GM21381 (cell line): Measurements from ENCODE around the gene ZNF615.
"Not testable (repeated sequence)": the region's sequence is repeated elsewhere in the genome, so short reads cannot be mapped to it uniquely, and the experiment has no call there.

Source experiments
- ATAC-seq: cut with Tn5 transposase; IDR thresholded peaks from one replicate; pipeline ENCODE4 v1.9.1; 2021; ENCODE audit warnings: mild to moderate bottlenecking, moderate library complexity; ENCODE audit not compliant: unreplicated experiment

ZNF615 gene

GRCh38 chr19:51980926-51981325, 27.1 kb downstream of the ZNF615 start:
- not testable (repeated sequence) for ATAC-seq

- ATAC-seq, result no peak
Measured at GRCh38 chr19:51980116-51980736, 27.8 kb downstream of the ZNF615 start.

- no peak for ATAC-seq
Measured at GRCh38 chr19:51978882-51979281, 29.1 kb downstream of the ZNF615 start.

- ATAC-seq, result no peak
Measured at GRCh38 chr19:51977346-51977745, 30.7 kb downstream of the ZNF615 start.

- ATAC-seq, result no peak
Measured at GRCh38 chr19:51976852-51977251, 31.2 kb downstream of the ZNF615 start.

- ATAC-seq, result not testable (repeated sequence)
Measured at GRCh38 chr19:51975787-51976186, 32.2 kb downstream of the ZNF615 start.

GRCh38 chr19:51971624-51972023, 36.4 kb downstream of the ZNF615 start:
- no peak for ATAC-seq

- no peak for ATAC-seq
Measured at GRCh38 chr19:51970718-51971117, 37.3 kb downstream of the ZNF615 start.

GRCh38 chr19:51965583-51965982, 42.4 kb downstream of the ZNF615 start:
- no peak for ATAC-seq

GRCh38 chr19:51960621-51961233, 47.3 kb downstream of the ZNF615 start:
- not testable (repeated sequence) for ATAC-seq

- ATAC-seq, result no peak
Measured at GRCh38 chr19:51959791-51960190, 48.2 kb downstream of the ZNF615 start.

GRCh38 chr19:51957846-51958245, 50.2 kb downstream of the ZNF615 start:
- not testable (repeated sequence) for ATAC-seq

- no peak for ATAC-seq
Measured at GRCh38 chr19:51948975-51949374, 59.0 kb downstream of the ZNF615 start.

- ATAC-seq, result no peak
Measured at GRCh38 chr19:51946602-51947001, 61.4 kb downstream of the ZNF615 start.

GRCh38 chr19:51944798-51945552, 63.0 kb downstream of the ZNF615 start:
- no peak for ATAC-seq
